CD1c-positive myeloid dendritic cell (primary cell): Measurements from ENCODE around the gene FTO.

Source experiments
- DNase-seq: peaks from one replicate; pipeline ENCODE4 v3.0.0-alpha.2; 2016; ENCODE audit errors: extremely low spot score

The FTO gene

DNA sequence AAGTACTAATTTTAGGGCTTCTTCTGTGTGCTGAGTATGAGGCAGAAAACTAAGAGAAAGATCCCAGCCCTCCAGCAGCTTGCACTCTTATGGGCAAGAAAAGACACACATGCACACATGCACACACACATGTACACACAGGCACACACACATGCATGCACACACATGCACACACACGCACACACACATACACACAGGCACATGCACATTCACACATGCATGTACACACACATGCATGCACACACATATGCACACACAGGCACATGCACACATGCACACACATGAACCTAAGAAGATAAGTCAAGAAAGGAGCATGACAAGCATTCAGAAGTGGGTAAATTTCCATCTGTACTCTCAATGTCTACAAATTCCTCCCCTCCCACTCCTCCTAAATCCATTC lies 452.4 kb downstream of the FTO start:
- no peak for DNase-seq

DNA sequence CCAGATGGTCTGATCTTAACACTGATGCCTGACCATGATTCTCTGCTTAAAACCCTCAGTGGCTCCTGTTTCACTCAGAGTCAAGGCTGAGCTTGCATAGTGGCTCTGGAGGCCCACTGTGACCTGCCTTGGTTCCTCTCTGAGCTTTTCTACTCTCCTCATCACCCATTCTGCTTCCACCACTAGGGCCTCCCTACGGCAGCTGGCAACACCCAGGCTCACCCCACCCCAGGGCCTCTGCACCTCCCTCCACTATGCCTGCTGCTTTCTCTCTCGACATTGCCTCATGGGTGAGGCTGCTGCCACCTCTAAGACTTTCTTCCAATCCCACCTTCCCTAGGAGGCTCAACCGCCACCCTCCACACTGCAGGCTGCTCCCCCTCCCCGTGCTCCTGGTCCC lies 455.0 kb downstream of the FTO start:
- DNase-seq, result no peak

- no peak for DNase-seq
Measured at GRCh38 chr16:54159490-54160080, 455.6 kb downstream of the FTO start.

GRCh38 chr16:54160252-54160860 lies 456.4 kb downstream of the FTO start:
- DNase-seq, result no peak

DNA sequence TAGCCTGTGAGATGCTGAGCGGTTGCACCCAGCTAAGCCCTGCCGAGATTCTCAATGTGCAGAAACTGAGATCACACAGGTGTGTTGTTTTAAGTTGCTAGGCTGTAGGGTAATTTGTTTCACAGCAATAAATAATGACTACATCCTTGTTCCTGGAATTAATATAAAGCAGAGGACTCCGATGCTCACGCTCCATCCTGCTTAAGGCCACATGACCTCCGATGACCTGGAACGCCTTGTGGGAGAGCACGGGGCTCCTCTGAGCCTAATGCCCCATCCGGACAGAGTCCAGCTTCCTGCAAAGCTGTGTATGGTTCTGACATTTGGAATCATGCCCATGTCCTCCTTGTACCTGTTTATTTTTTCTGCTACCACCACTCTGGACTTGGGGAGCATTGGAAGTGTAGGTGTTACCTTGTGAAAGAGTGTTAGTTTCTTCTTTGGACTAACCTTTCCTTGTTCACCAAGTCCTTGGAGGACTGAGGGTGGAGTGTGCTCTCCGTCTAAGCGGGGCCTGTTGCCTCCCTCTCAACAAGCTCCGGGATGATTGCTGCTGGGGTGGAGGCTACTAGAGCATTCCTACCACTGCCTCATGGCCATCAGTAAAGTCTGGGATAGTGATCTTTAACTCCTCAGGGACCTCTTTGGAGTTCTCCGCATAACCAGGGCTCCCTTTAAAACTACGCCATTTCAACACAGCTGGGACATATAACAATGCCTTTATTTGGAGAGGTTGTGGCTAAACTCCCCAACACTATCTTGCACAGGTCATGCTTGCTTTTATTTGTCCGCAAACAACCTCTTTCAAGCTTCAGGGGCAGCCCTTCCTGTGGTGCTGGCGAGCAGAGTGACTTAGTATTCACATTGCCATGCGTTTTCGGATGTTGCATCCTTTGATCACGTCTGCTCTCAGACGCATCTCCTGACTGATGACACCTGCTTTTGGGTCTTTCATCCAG lies 457.3 kb downstream of the FTO start:
- no peak for DNase-seq

DNA sequence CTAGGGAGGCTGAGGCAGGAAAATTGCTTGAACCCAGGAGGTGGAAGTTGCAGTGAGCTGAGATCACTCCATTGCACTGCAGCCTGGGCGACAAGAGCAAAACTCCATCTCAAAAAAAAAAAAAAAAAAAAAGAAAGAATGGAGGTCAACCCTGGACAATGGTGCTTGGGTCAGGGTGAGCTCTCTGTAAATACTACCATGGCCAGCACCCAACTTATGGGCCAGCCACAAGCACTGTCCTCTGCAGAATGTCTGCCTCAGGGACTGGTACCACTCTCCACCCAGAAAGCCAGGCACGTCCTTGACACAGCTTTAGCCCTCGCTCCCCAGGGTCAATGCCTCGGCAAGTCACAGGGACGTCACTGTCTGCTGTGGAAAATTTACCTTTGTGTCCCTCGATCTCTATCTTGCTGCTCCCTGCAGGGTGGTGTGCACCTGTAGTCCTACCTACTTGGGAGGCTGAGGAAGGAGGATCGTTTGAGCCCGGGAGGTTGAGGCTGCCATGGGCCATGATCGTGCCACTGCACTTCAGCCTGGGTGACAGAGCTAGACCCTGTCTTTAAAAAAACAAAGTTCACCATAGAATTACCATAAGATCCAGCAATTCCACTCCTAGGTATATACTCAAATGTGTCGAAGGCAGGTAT lies 459.4 kb downstream of the FTO start:
- no peak for DNase-seq

- DNase-seq, result no peak
Measured at GRCh38 chr16:54164789-54165173, 460.8 kb downstream of the FTO start.

DNA sequence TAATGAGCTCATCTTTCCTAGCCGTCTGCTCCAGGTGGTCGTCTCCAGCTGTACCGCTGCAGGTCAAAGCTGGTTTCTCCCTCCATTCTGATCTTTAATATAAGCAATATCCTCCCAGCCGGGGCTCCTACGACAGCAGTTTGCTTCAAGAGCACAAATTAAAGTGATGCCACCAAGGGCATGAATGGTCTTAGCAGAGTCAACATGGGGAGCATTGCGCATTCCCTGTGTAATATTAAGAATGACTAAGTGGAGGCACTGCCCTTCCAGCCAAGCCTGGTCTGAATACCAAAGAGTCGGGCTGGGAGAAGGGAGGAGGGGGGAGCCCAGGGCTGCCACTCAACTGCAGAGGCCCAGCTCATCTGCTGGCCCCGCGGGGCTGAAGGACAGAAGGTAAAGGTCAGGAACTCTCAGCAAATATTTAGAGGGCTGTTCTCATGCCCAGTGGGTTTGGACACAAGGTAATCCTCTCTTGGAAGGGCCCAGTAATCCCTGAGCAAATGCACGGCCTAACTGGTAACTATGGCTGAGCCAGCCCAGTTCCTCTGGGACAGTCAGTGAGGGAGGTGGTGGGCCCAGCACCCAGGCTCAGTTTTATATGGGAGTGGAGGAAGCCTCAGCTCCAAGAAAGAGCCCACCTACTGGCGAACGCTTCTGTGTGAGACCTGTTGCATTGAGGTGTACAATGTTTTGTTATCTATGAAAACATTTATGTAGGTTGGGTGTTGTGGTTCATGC lies 461.4 kb downstream of the FTO start:
- DNase-seq, result no peak

DNA sequence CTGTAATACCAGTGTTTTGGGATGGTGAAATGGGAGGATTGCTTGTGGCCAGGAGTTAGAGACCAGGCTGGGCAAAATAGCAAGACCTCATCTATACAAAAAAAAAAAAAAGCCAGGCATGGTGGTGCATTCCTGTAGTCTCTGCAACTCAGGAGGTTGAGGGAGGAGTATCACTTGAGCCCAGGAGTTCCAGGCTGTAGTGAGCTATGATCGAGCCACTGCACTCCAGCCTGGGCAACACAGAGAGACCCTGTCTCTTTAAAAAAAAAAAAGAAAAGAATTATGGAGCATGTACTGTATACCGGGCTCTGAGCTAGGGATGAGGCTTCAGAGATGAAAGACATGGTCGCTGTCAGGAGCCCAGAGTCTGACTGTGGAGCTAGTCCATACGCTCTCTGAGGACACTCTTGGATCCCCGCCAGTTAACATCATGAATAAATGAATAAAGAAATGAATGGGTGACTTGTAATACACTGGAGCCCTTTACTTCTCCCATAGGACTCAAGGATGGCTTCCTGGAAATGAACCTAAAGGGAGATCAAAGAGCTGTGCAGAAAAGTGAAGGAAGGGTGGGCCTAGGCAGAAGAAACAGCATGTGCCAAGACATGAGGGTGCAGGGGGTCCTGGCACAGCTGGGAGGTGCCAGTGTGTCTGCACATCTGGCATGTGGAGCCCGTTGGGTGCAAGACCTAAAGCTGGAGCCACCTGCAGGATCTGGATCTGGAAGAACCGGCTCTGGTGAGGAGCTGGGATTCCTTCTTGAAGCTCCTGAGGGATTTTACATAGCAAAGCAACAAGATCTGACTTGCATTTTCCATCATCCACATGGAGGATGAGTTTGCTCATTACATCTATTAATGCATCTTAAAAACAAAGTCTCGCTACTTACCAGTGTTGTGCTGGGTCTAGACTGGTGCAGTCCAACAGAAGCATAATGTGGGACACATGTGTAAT lies 462.2 kb downstream of the FTO start:
- no peak for DNase-seq

GRCh38 chr16:54169112-54169511 lies 465.2 kb downstream of the FTO start:
- no peak for DNase-seq

DNA sequence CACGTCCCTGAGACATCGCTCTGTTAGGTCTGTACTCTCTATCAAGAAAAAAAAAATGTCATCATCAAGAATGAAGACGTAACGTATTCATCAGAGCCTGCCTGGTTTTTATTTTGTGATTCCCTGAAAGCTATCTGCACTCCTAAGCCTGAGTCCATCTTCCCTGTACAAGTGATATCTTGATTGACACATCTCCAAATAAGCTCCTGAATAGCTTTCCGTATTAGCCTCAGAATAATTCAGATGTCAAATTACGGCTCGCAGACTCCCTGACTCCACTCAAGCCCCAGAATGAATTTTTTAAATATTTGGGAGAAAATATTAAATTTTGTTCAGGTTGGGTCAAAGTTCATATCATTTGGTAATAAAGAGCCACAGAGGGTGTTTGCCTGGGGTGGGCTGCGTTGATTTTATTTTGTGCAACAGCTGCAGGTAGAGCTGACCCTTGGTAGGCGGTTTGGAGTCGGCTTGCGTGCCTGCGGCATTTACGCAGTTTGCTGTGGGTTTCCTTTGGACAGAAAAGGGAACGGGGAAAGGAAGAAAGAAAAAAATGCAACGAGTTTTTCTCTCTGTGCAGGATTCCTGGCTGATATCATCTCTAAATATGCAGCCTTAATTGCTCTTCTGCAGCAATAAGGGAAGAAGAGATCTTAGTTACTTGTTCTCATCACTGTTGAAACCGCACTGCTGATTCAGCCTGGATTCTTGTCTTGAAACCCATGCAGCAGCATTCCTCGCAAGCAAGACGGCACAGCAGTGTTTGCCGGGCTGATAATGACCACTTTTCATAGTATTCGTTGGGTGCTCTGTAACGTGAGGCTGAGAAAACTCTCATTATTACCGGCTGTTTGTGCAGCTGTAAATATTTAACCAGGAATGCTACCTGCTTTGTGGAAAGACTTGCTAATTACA lies 467.9 kb downstream of the FTO start:
- no peak for DNase-seq

DNA sequence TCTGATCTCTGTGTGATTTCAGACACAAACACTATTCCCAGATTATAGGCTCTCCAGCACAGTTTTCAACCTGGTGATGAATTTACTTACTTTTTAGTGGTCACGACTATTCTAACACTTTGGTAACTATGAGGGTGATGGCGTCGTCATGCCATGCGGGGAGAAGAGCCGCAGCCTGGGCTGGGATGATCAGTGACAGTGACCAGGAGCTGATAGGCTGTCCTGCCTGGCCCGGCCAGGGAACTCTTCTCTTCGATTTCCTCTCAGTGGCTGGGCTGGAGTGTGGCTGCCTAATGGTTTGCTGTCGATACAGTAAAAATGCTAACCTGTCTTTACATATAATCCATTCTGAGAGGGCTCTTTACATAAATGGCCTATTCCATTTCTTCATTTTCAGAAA lies 469.5 kb downstream of the FTO start:
- DNase-seq, result no peak

DNA sequence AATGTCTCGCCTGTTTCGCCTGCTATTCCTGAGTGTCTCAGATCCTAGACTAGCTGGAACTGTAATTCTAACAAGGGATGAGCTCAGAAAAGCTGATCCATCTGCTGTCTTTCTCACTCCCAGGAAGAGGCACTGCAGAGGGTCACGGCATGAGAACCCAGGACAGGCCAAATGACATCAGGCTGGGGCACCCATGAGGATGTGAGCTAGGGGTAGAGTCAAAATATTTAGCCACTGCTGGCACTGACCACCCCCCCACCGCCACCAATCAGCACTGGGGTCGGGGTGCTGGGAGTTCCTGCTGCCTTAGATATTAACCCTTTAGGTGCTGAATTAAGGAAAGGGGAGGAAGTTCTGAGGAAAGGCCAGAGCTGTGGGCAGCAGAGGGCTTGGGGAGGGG lies 470.2 kb downstream of the FTO start:
- no peak for DNase-seq

GRCh38 chr16:54174750-54175149 lies 470.8 kb downstream of the FTO start:
- DNase-seq, result no peak

GRCh38 chr16:54175169-54175551 lies 471.2 kb downstream of the FTO start:
- no peak for DNase-seq

DNA sequence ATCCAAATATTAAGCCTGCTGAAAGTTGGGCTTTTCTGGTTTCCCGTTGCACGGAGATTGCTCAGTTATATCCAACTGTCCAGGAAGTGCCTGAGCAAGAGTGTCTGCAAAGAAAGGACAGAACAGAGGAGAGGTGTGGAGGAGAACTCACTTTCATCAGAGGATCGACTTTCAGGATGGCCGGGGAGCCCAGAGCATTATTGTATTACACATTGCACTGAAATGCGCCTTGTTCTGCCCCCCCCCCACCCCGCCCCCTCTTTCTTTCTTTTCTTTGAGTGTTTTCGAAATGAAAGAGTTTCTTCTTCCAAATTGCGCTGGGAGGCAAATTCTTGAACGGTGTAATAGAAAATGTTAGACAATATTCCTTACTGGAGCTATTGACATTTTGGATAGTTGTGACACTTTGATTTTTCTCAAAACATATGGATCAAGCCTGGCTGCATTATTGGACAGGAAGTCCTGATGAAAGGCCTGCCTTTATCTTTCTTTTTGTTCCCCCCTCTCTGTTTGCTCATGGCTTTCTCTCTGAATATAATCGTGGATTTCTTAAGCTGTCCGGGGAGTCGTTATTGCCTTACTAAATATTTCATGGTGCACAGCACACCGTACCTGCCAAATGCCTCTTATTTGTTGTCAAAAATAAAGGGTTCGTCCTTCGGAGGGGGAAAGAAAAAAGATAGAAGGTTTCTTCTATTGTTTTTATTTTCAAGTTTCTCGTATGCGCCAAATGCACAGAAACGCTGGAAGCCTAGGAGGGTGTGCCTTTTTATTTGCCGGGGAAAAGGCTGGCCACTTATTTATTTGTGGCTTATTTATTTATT lies 471.8 kb downstream of the FTO start:
- DNase-seq, result no peak

DNA sequence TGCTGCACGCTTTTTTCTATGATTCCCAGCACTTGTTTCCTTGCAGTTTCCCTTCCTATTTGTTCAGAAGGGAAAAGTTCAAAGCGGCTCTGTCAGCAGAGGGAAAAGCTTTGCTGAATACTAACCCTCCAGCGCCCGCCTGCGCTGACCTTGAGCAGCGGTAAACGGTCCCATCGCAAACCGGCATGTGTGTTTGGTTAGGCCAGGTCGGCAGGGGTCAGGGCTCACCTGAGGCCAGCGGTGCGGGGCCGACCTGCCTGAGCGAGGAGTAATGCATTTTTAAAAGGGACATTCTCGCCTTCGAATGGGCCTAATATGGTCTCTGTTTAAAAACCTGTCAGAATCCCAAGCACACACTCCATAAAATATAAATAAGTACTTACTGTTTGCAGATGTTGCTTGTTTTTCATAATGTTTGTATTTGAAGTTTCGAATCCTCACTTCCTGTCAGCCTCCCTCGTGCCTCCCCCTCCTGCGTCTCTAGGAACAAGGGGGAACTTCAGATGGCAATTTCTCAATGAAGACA lies 472.5 kb downstream of the FTO start:
- DNase-seq, result peak; percentile 3
